H9 (cell line): ENCODE results near the gene INTS6. TPM values are rescaled to one million over a fixed set of nuclear protein-coding genes. Genes with fewer than 3 reads are reported as not detected.

Experiments
- DNase-seq: peaks from one replicate; pipeline ENCODE4 v3.0.0-alpha.2; 2017
- H2AFZ ChIP-seq: one replicate; pipeline ENCODE4 v1.6.1; 2013; ENCODE audit warnings: mild to moderate bottlenecking, low read length, control low read depth, moderate library complexity
- H2AK5ac ChIP-seq: 2 replicates; pipeline ENCODE4 v1.6.1; 2013; ENCODE audit warnings: low read length, control low read depth, mixed read lengths; ENCODE audit not compliant: insufficient read length
- H2BK120ac ChIP-seq: one replicate; pipeline ENCODE4 v1.6.1; 2013; ENCODE audit warnings: low read depth, mild to moderate bottlenecking, low read length, control low read depth, inconsistent platforms; ENCODE audit not compliant: poor library complexity, severe bottlenecking
- H2BK12ac ChIP-seq: 2 replicates; pipeline ENCODE4 v1.6.1; 2013; ENCODE audit warnings: low read length, control low read depth, mixed read lengths, low read depth; ENCODE audit not compliant: insufficient read length
- H2BK15ac ChIP-seq: 2 replicates; pipeline ENCODE4 v1.6.1; 2013; ENCODE audit warnings: low read depth, low read length, control low read depth
- H2BK20ac ChIP-seq: one replicate; pipeline ENCODE4 v1.6.1; 2013; ENCODE audit warnings: low read depth, mild to moderate bottlenecking, low read length, control low read depth, inconsistent platforms; ENCODE audit not compliant: poor library complexity, severe bottlenecking
- H2BK5ac ChIP-seq: 2 replicates; pipeline ENCODE4 v1.6.1; 2013; ENCODE audit warnings: low read length, control low read depth, mixed read lengths; ENCODE audit not compliant: insufficient read length
- H3K14ac ChIP-seq: 2 replicates; pipeline ENCODE4 v1.6.1; 2013; ENCODE audit warnings: low read length, control low read depth; ENCODE audit not compliant: insufficient read depth
- H3K18ac ChIP-seq: 2 replicates; pipeline ENCODE4 v1.6.1; 2013; ENCODE audit warnings: low read depth, mild to moderate bottlenecking, mixed read lengths, low read length, control low read depth; ENCODE audit not compliant: insufficient read length
- H3K23ac ChIP-seq: 2 replicates; pipeline ENCODE4 v1.6.1; 2013; ENCODE audit warnings: low read length, control low read depth, mixed read lengths, low read depth; ENCODE audit not compliant: insufficient read length
- H3K23me2 ChIP-seq: 2 replicates; pipeline ENCODE4 v1.6.1; 2013; ENCODE audit warnings: low read depth, mild to moderate bottlenecking, mixed read lengths, low read length, control low read depth; ENCODE audit not compliant: insufficient read length, poor library complexity, severe bottlenecking
- H3K27ac ChIP-seq: 2 replicates; pipeline ENCODE4 v1.5.1; 2013; ENCODE audit warnings: low read length, control low read depth, mixed read lengths, low read depth; ENCODE audit not compliant: insufficient read length
- H3K27me3 ChIP-seq: 2 replicates; pipeline ENCODE4 v1.6.1; 2013; ENCODE audit warnings: low read length, control low read depth, inconsistent platforms; ENCODE audit not compliant: insufficient read depth
- H3K4ac ChIP-seq: 2 replicates; pipeline ENCODE4 v1.6.1; 2013; ENCODE audit warnings: low read depth, mild to moderate bottlenecking, control low read depth, inconsistent platforms, low read length, moderate library complexity
- H3K4me1 ChIP-seq: 2 replicates; pipeline ENCODE4 v1.6.1; 2013; ENCODE audit warnings: low read length, control low read depth, inconsistent platforms; ENCODE audit not compliant: insufficient read depth
- H3K4me2 ChIP-seq: 2 replicates; pipeline ENCODE4 v1.6.1; 2013; ENCODE audit warnings: low read length, control low read depth, mixed read lengths; ENCODE audit not compliant: insufficient read length, insufficient read depth
- H3K56ac ChIP-seq: 2 replicates; pipeline ENCODE4 v1.6.1; 2013; ENCODE audit warnings: low read depth, mild to moderate bottlenecking, mixed read lengths, low read length, control low read depth; ENCODE audit not compliant: insufficient read length
- H3K79me1 ChIP-seq: 2 replicates; pipeline ENCODE4 v1.6.1; 2013; ENCODE audit warnings: low read depth, mild to moderate bottlenecking, moderate library complexity, low read length, control low read depth, inconsistent platforms; ENCODE audit not compliant: insufficient read depth, poor library complexity, severe bottlenecking
- H3K79me2 ChIP-seq: 2 replicates; pipeline ENCODE4 v1.6.1; 2013; ENCODE audit warnings: low read length, control low read depth, inconsistent platforms; ENCODE audit not compliant: insufficient read depth
- H3K9ac ChIP-seq: 2 replicates; pipeline ENCODE4 v1.6.1; 2013; ENCODE audit warnings: low read length, control low read depth, mixed read lengths; ENCODE audit not compliant: insufficient read length; ENCODE audit errors: extremely low read depth
- H3K9me3 ChIP-seq: one replicate; pipeline ENCODE4 v1.6.1; 2013; ENCODE audit warnings: low read depth, low read length, inconsistent platforms; ENCODE audit not compliant: control insufficient read depth
- H3T11ph ChIP-seq: one replicate; pipeline ENCODE4 v1.6.1; 2013; ENCODE audit warnings: mild to moderate bottlenecking, low read length, control low read depth, inconsistent platforms
- H4K20me1 ChIP-seq: one replicate; pipeline ENCODE4 v1.6.1; 2013; ENCODE audit not compliant: control insufficient read depth, insufficient read length, insufficient read depth
- H4K5ac ChIP-seq: 2 replicates; pipeline ENCODE4 v1.6.1; 2013; ENCODE audit warnings: low read depth, mild to moderate bottlenecking, mixed read lengths, low read length, control low read depth; ENCODE audit not compliant: insufficient read length
- H4K8ac ChIP-seq: replicated peaks from 2 replicates; pipeline ENCODE4 v1.6.1; 2013; ENCODE audit warnings: low read length, control low read depth, mixed read lengths, low read depth; ENCODE audit not compliant: insufficient read length
- H4K91ac ChIP-seq: 2 replicates; pipeline ENCODE4 v1.6.1; 2013; ENCODE audit warnings: low read depth, mild to moderate bottlenecking, moderate library complexity, mixed read lengths, low read length, control low read depth; ENCODE audit not compliant: insufficient read length
- H3K27ac Mint-ChIP-seq, 3 experiments: 2 replicates in 2 of 3; 3 replicates in 1 of 3; pipeline ENCODE4 v1.8.0; 2020 to 2021; ENCODE audit warnings: mixed read lengths in 3 of 3, mild to moderate bottlenecking in 1 of 3, moderate library complexity in 1 of 3
- H3K27me3 Mint-ChIP-seq: 2 replicates; pipeline ENCODE4 v1.8.0; 2021; ENCODE audit warnings: low read depth, mild to moderate bottlenecking, moderate library complexity, mixed read lengths
- H3K36me3 Mint-ChIP-seq, 3 experiments: 2 replicates in 2 of 3; 3 replicates in 1 of 3; pipeline ENCODE4 v1.8.0; 2020 to 2021; ENCODE audit warnings: low read depth in 3 of 3, mixed read lengths in 3 of 3; ENCODE audit not compliant: insufficient read depth in 1 of 3
- H3K4me1 Mint-ChIP-seq, 2 experiments: 2 replicates each; pipeline ENCODE4 v1.8.0; 2020; ENCODE audit warnings: mixed read lengths in 2 of 2
- H3K4me3 Mint-ChIP-seq, 2 experiments: 2 replicates in 1 of 2; 3 replicates in 1 of 2; pipeline ENCODE4 v1.8.0; 2020 to 2021; ENCODE audit warnings: mild to moderate bottlenecking in 2 of 2, mixed read lengths in 2 of 2, moderate library complexity in 1 of 2
- H3K9me3 Mint-ChIP-seq, 2 experiments: 2 replicates in 1 of 2; 3 replicates in 1 of 2; pipeline ENCODE4 v1.8.0; 2020; ENCODE audit warnings: mild to moderate bottlenecking in 2 of 2, mixed read lengths in 2 of 2, moderate library complexity in 1 of 2
- CTCF ChIP-seq: fragments of 200-600 bp; sonication (generic); conservative IDR thresholded peaks from 3 replicates; pipeline ENCODE4 v1.8.0; 2021; ENCODE audit warnings: antibody characterized with exemption, mild to moderate bottlenecking
- WGBS: extraction: QIAGEN DNeasy Blood & Tissue Kit; methylation state at CpG from one replicate; pipeline ENCODE4 v1.1.7; 2013; ENCODE audit warnings: missing lambda C conversion rate, low lambda C conversion rate, mixed read lengths; ENCODE audit not compliant: insufficient read length; ENCODE audit errors: extremely low coverage; 5-methylcytosine and 5-hydroxymethylcytosine counted together
- total RNA-seq: library from RNA; stranded (reverse); gene quantifications from 2 replicates; pipeline ENCODE4 v1.2.1, GENCODE V29; 2021

Gene INTS6
- total RNA-seq, 1 experiment from 2014 or later: 61.2 TPM

DNA sequence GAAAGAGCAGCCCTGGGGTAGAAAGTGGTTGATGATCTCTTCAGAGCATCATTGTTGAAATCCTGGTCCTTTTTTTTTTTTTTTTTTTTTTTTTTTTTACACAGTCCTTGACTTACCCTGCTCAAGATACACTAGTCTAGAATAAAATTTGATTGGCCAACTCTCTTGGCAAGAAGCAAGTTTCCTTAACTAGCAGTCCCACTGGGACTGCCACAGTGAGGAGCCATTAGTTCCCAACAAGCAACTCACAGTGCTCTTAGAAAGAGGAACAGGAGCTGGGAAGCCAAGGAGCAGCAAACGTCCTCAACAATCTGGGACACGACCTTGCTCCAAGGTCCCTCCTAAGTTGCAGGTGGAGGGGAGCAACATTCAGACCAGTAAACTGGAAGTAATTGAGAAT lies 47.9 kb upstream of the INTS6 start:
- Histone ChIP-seq H4K20me1 (no peaks in the 10 kb centered on the region), H2BK5ac (no peak overlapping the region), H3K23me2 (no peaks in the 10 kb centered on the region), H2AFZ (no peak overlapping the region), H3K27ac (no peak overlapping the region), H2BK15ac (no peak overlapping the region), H2BK20ac (no peak overlapping the region), H3K4me1 (no peaks in the 10 kb centered on the region), H3K79me1 (no peaks in the 10 kb centered on the region), H3K23ac (no peak overlapping the region), H3K27me3 (no peaks in the 10 kb centered on the region; the same call in 1 of the 2 replicates), H3K79me2 (no peaks in the 10 kb centered on the region), H3T11ph (no peak overlapping the region), H3K18ac (no peak overlapping the region), H2BK120ac (no peak overlapping the region), H2AK5ac (no peak overlapping the region), H3K14ac (no peak overlapping the region), H3K9ac (no peak overlapping the region), H3K9me3 (no peaks in the 10 kb centered on the region), H4K91ac (no peak overlapping the region), H2BK12ac (no peak overlapping the region), H3K4me2 (no peak overlapping the region), H3K4ac (no peak overlapping the region), H4K8ac (no peak overlapping the region), H3K56ac (no peak overlapping the region), H4K5ac (no peak overlapping the region)
- no peaks in the 10 kb centered on the region for H3K4me1 Mint-ChIP-seq
- no peak for TF ChIP-seq CTCF
- DNase-seq: no peak
- no peaks in the 10 kb centered on the region for H3K36me3 Mint-ChIP-seq
- no peak overlapping the region for H3K27ac Mint-ChIP-seq
- no peaks in the 10 kb centered on the region; the same call in none of the 2 replicates for H3K27me3 Mint-ChIP-seq
- H3K9me3 Mint-ChIP-seq: no peaks in the 10 kb centered on the region
- no CpG with 5 or more reads among the region's 2 CpGs for WGBS
- no peak overlapping the region for H3K4me3 Mint-ChIP-seq
